Measurements from ENCODE around the gene MED19. TPM values are rescaled to one million over a fixed set of nuclear protein-coding genes. Genes with fewer than 3 reads are reported as not detected.

MED19 gene
- total RNA-seq, 1 experiment from 2014 or later: 17.6 TPM

DNA sequence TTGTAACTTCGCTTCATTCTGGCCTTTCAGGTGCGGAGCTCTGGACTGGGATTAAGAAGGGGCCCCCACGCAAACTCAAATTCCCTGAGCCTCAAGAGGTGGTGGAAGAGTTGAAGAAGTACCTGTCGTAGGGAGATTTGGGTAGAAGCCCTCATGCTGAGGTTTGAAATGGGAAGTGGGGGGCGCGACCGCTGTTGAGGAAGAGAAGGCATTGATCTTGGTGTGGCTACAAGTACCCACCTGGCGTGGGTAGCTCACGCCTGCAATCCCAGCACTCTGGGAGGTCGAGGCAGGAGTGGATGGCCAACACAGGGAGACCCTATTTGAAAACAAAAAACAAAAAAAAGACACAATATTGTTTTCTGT is 30.1 kb upstream of the MED19 start:
- H3K4me1 ChIP-seq (ENCODE audit: insufficient read depth, low read length): no peaks in the 10 kb centered on the region
- peaks cover 3% of the 10 kb centered on the region for H4K20me1 ChIP-seq (ENCODE audit: control insufficient read depth, insufficient read depth, insufficient read length)
- Mint-ChIP-seq H3K4me1 (peaks cover 10 to 14% of the 10 kb centered on the region in 2 experiments), H3K27me3 (ENCODE audit: low read depth) (no peaks in the 10 kb centered on the region; the same call in 1 of the 2 replicates), H3K36me3 (ENCODE audit: insufficient read depth in 1 of 3, low read depth in 3 of 3) (peaks cover 37 to 70% (median 62%) of the 10 kb centered on the region in 3 experiments), H3K4me3 (peak overlapping the region; percentile 94 to 96), H3K27ac (peak overlapping the region; percentile 98 to 99 (median 99); a peak in 5 of 7 replicates), H3K9me3 (no peaks in the 10 kb centered on the region)
- H2BK20ac ChIP-seq (ENCODE audit: low read depth, low read length, poor library complexity, severe bottlenecking): no peak overlapping the region
- no peak overlapping the region for H3K23ac ChIP-seq (ENCODE audit: insufficient read length, low read depth, low read length)
- no peak overlapping the region for H2BK12ac ChIP-seq (ENCODE audit: insufficient read length, low read depth, low read length)
- H3K27me3 ChIP-seq (ENCODE audit: insufficient read depth, low read length): no peaks in the 10 kb centered on the region
- TF ChIP-seq, protein P1, sequence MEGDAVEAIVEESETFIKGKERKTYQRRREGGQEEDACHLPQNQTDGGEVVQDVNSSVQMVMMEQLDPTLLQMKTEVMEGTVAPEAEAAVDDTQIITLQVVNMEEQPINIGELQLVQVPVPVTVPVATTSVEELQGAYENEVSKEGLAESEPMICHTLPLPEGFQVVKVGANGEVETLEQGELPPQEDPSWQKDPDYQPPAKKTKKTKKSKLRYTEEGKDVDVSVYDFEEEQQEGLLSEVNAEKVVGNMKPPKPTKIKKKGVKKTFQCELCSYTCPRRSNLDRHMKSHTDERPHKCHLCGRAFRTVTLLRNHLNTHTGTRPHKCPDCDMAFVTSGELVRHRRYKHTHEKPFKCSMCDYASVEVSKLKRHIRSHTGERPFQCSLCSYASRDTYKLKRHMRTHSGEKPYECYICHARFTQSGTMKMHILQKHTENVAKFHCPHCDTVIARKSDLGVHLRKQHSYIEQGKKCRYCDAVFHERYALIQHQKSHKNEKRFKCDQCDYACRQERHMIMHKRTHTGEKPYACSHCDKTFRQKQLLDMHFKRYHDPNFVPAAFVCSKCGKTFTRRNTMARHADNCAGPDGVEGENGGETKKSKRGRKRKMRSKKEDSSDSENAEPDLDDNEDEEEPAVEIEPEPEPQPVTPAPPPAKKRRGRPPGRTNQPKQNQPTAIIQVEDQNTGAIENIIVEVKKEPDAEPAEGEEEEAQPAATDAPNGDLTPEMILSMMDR (conservative IDR thresholded peaks at IDR 0.05): no peak
- H2AFZ ChIP-seq (ENCODE audit: low read length): no peak overlapping the region
- no peaks in the 10 kb centered on the region for H3K9me3 ChIP-seq (ENCODE audit: control insufficient read depth, low read depth, low read length)
- peaks cover 3% of the 10 kb centered on the region for H3K79me1 ChIP-seq (ENCODE audit: insufficient read depth, low read depth, low read length, poor library complexity, severe bottlenecking)
- no peak overlapping the region for H4K8ac ChIP-seq (replicated peaks; ENCODE audit: insufficient read length, low read depth, low read length)
- H3K4ac ChIP-seq (ENCODE audit: low read depth, low read length): no peak overlapping the region
- no CpG with 5 or more reads among the region's 10 CpGs for WGBS (ENCODE audit: extremely low coverage, insufficient read length, low lambda C conversion rate)
- H3K4me2 ChIP-seq (ENCODE audit: insufficient read depth, insufficient read length, low read length): peak overlapping the region; percentile 90
- H2BK120ac ChIP-seq (ENCODE audit: low read depth, low read length, poor library complexity, severe bottlenecking): peak overlapping the region; percentile 28
- DNase-seq: no peak
- peaks cover 5% of the 10 kb centered on the region; the same call in 1 of the 2 replicates for H3K79me2 ChIP-seq (ENCODE audit: insufficient read depth, low read length)
- H3K18ac ChIP-seq (ENCODE audit: insufficient read length, low read depth, low read length): no peak overlapping the region
- H3K23me2 ChIP-seq (ENCODE audit: insufficient read length, low read depth, low read length, poor library complexity, severe bottlenecking): peaks cover 6% of the 10 kb centered on the region
- no peak overlapping the region for H4K91ac ChIP-seq (ENCODE audit: insufficient read length, low read depth, low read length)
- H3K14ac ChIP-seq (ENCODE audit: insufficient read depth, low read length): peak overlapping the region; percentile 77; the same call in 1 of the 2 replicates
- no peak overlapping the region for H2BK15ac ChIP-seq (ENCODE audit: low read depth, low read length)
- no peak overlapping the region for H3T11ph ChIP-seq (ENCODE audit: low read length)
- H3K27ac ChIP-seq (ENCODE audit: insufficient read length, low read depth, low read length): no peak overlapping the region
- H3K9ac ChIP-seq (ENCODE audit: extremely low read depth, insufficient read length, low read length): peak overlapping the region; percentile 94
- H4K5ac ChIP-seq (ENCODE audit: insufficient read length, low read depth, low read length): no peak overlapping the region
- H2BK5ac ChIP-seq (ENCODE audit: insufficient read length, low read length): no peak overlapping the region
- H2AK5ac ChIP-seq (ENCODE audit: insufficient read length, low read length): no peak overlapping the region
- H3K56ac ChIP-seq (ENCODE audit: insufficient read length, low read depth, low read length): no peak overlapping the region
